GM12891 (cell line): Measurements from ENCODE around the gene RHEBL1.

Source experiments
- DNase-seq: peaks from one replicate; pipeline ENCODE4 v3.0.0; 2011; ENCODE audit warnings: low spot score; ENCODE audit not compliant: insufficient read length
- FAIRE-seq: peaks from 2 replicates; lab custom pipeline; 2011; peaks lifted over from hg19 to GRCh38; lab: Jason Lieb, UNC
- PAX5 ChIP-seq: IDR thresholded peaks from 2 replicates; pipeline ENCODE4 v1.6.1; 2011; ENCODE audit warnings: low read length, moderate library complexity, mild to moderate bottlenecking; ENCODE audit not compliant: insufficient read depth, severe bottlenecking
- POLR2A ChIP-seq: IDR thresholded peaks from 2 replicates; pipeline ENCODE4 v1.6.1; 2011; ENCODE audit warnings: low read depth, low read length, control low read depth
- POLR2AphosphoS5 ChIP-seq: IDR thresholded peaks from 2 replicates; pipeline ENCODE4 v1.6.1; 2011; ENCODE audit warnings: low read depth, low read length, control low read depth
- POU2F2 ChIP-seq: IDR thresholded peaks from 2 replicates; pipeline ENCODE4 v1.6.1; 2011; ENCODE audit warnings: low read depth, mild to moderate bottlenecking, control low read depth, low read length, moderate library complexity
- SPI1 ChIP-seq: IDR thresholded peaks from 2 replicates; pipeline ENCODE4 v1.6.1; 2011; ENCODE audit warnings: low read depth, low read length, control low read depth
- TAF1 ChIP-seq: IDR thresholded peaks from 2 replicates; pipeline ENCODE4 v1.6.1; 2011; ENCODE audit warnings: low read depth, low read length, control low read depth

The RHEBL1 gene

GRCh38 chr12:49030119-49030518 lies 39.7 kb downstream of the RHEBL1 start:
- FAIRE-seq = no peak
- TF ChIP-seq POLR2A (no peak), PAX5 (no peak), POU2F2 (no peak), TAF1 (no peak), SPI1 (no peak), POLR2AphosphoS5 (no peak)
- DNase-seq = peak; percentile 8

- FAIRE-seq (no peak), DNase-seq (peak; percentile 12)
- TF ChIP-seq TAF1 (no peak), POLR2A (no peak), POU2F2 (no peak), PAX5 (no peak), POLR2AphosphoS5 (no peak), SPI1 (no peak)
Measured at GRCh38 chr12:49028666-49029275, 41.0 kb downstream of the RHEBL1 start.

GRCh38 chr12:49027846-49028555 lies 41.8 kb downstream of the RHEBL1 start:
- no peak for FAIRE-seq
- TF ChIP-seq POLR2A (no peak), POLR2AphosphoS5 (no peak), SPI1 (no peak), PAX5 (no peak), TAF1 (no peak), POU2F2 (no peak)
- peak; percentile 3 for DNase-seq

- no peak for DNase-seq
- FAIRE-seq = no peak
- no peak for TF ChIP-seq POU2F2
- TF ChIP-seq PAX5 = no peak
- TF ChIP-seq POLR2AphosphoS5 = no peak
- no peak for TF ChIP-seq SPI1
- 0 out of 2 replicates have a peak, but pooled peaks have one; percentile 21 for TF ChIP-seq POLR2A
- TF ChIP-seq TAF1 = no peak
Measured at GRCh38 chr12:49026678-49027480, 42.9 kb downstream of the RHEBL1 start.

- no peak for DNase-seq
- FAIRE-seq = no peak
- TF ChIP-seq POLR2AphosphoS5 (no peak), TAF1 (no peak), SPI1 (no peak), POLR2A (no peak), PAX5 (no peak), POU2F2 (no peak)
Measured at GRCh38 chr12:49026101-49026500, 43.7 kb downstream of the RHEBL1 start.

GRCh38 chr12:49025463-49025862 lies 44.3 kb downstream of the RHEBL1 start:
- TF ChIP-seq POLR2AphosphoS5 (no peak), TAF1 (no peak), POLR2A (no peak), PAX5 (no peak), POU2F2 (no peak), SPI1 (no peak)
- FAIRE-seq (no peak), DNase-seq (no peak)

GRCh38 chr12:49024543-49024942 lies 45.2 kb downstream of the RHEBL1 start:
- DNase-seq (no peak), FAIRE-seq (no peak)
- no peak for TF ChIP-seq POLR2A

GRCh38 chr12:49023812-49024211 lies 46.0 kb downstream of the RHEBL1 start:
- no peak for DNase-seq
- TF ChIP-seq PAX5 (no peak), SPI1 (no peak), POU2F2 (no peak), POLR2AphosphoS5 (no peak), POLR2A (no peak), TAF1 (no peak)
- FAIRE-seq = no peak

GRCh38 chr12:49022558-49023178 lies 47.1 kb downstream of the RHEBL1 start:
- TF ChIP-seq SPI1 (no peak), POLR2AphosphoS5 (no peak), POLR2A (no peak), PAX5 (no peak), TAF1 (no peak), POU2F2 (no peak)
- no peak for DNase-seq
- FAIRE-seq = no peak
